HL-60 (cell line): ENCODE data around the gene C12orf60.
A peak's percentile ranks its signal among the peaks of the same experiment; 100 is the strongest.
"Not testable (repeated sequence)": the region's sequence is repeated elsewhere in the genome, so short reads cannot be mapped to it uniquely, and the experiment has no call there.

ENCODE experiments used
- DNase-seq, 2 experiments: peaks; one replicate each; pipeline ENCODE4 v3.0.0-alpha.2; 2010 to 2020; ENCODE audit warnings: low read depth in 1 of 2, low spot score in 1 of 2
- H3K27ac ChIP-seq: fragments of 250-450 bp; sonication (Bioruptor Pico); replicated peaks from 2 replicates; pipeline ENCODE4 v1.5.1; 2020; ENCODE audit warnings: mild to moderate bottlenecking, moderate library complexity
- H3K27me3 ChIP-seq: fragments of 250-450 bp; sonication (Bioruptor Pico); 2 replicates; pipeline ENCODE4 v1.5.1; 2021; ENCODE audit warnings: mild to moderate bottlenecking, moderate library complexity; ENCODE audit not compliant: insufficient read depth, poor library complexity, severe bottlenecking
- H3K4me3 ChIP-seq: replicated peaks from 2 replicates; pipeline ENCODE4 v1.5.1; 2011; ENCODE audit warnings: mild to moderate bottlenecking, control low read depth, low read length; ENCODE audit not compliant: insufficient read depth
- GABPA ChIP-seq: IDR thresholded peaks from 2 replicates; pipeline ENCODE4 v1.6.1; 2012; ENCODE audit warnings: low read depth
- POLR2AphosphoS5 ChIP-seq: IDR thresholded peaks from 2 replicates; pipeline ENCODE4 v1.6.1; 2012; ENCODE audit warnings: low read depth
- SPI1 ChIP-seq: IDR thresholded peaks from 2 replicates; pipeline ENCODE4 v1.6.1; 2012; ENCODE audit warnings: low read depth, mild to moderate bottlenecking, borderline replicate concordance
- long read RNA-seq: library from polyadenylated mRNA; unstranded; transcript quantifications from one replicate; pipeline ENCODE4 v2.0.0, GENCODE V29; 2020
- TF ChIP-seq, protein P1 (sequence below): IDR thresholded peaks from one replicate; pipeline ENCODE4 v1.5.1; 2011; ENCODE audit warnings: low read length, control low read depth, inconsistent platforms; ENCODE audit not compliant: insufficient read depth
- TF ChIP-seq, protein P2 (sequence below): IDR thresholded peaks from 2 replicates; pipeline ENCODE4 v1.6.1; 2012; ENCODE audit warnings: low read depth; ENCODE audit not compliant: insufficient replicate concordance

Gene C12orf60, protein sequence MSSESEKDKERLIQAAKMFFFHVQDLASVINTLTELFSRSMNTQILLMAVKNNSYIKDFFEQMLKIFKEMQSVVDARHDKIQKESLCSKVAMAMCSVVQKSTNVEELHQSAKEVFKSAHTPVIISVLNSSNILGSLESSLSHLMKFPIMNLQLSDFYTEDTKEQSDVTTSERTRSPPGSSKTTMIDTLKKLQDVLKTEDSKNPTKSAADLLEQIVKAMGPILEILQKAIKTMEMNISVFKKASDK
- long read RNA-seq, partial matches to known transcripts: 0 of 6 reads
- long read RNA-seq, other reads (novel, unspliced or antisense): 1 of 6 reads

DNA sequence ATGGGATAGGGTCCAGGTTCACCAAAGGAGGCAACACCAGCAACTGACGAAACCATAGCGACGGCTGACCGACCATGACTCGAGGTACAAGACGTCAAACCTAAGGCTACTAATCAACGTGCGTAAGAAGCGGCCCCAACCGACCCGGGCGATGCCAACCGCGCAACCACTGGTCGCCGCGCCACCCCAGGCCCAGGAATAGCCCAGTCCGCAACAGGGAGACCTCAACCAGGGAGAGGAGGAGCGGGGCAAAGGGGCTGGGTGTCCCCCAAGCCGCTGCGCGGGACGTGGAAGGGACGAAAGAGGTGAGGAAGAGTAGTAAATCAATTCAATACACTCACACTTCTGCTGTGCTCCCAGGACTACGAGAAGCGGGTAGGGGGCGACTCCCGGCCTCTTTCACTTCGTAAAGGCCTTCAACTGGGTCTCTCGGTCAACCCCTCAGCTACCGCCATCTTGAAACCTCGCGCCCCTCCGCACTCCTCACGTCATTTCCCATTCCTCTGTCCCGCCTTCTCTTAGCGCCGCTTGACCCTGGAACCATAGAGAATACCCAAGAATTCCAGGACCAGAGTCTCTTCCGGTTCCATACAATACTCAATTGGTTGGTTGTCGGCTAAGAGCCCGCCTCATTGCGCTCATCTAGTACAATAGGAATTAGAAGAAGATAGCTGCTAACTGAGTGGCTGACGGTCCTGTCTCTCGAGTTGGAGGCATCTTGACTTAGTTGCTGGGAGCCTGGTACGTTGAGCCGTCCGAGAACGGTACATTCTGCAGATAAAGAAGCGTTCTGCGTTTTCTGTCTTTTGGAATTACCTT, at the start of gene C12orf60, which contains the start of gene WBP11:
C12orf60 (plus strand) TSS at position 660 of the 819 bp plus-strand sequence. CDS start 19,266 bp downstream, outside the sequence.
WBP11 (minus strand) TSS at position 468 of the 819 bp plus-strand sequence. CDS start 2,095 bp downstream, outside the sequence.
- peak within 1 kb of the TSS; percentile 89 for H3K27ac ChIP-seq
- H3K27me3 ChIP-seq: no peaks in the 10 kb centered on the region
- TF ChIP-seq POLR2AphosphoS5: peak; percentile 66
- TF ChIP-seq, protein P1, sequence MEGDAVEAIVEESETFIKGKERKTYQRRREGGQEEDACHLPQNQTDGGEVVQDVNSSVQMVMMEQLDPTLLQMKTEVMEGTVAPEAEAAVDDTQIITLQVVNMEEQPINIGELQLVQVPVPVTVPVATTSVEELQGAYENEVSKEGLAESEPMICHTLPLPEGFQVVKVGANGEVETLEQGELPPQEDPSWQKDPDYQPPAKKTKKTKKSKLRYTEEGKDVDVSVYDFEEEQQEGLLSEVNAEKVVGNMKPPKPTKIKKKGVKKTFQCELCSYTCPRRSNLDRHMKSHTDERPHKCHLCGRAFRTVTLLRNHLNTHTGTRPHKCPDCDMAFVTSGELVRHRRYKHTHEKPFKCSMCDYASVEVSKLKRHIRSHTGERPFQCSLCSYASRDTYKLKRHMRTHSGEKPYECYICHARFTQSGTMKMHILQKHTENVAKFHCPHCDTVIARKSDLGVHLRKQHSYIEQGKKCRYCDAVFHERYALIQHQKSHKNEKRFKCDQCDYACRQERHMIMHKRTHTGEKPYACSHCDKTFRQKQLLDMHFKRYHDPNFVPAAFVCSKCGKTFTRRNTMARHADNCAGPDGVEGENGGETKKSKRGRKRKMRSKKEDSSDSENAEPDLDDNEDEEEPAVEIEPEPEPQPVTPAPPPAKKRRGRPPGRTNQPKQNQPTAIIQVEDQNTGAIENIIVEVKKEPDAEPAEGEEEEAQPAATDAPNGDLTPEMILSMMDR: no peak
- TF ChIP-seq SPI1: peak; percentile 12; the same call in 1 of the 2 replicates
- TF ChIP-seq, protein P2, sequence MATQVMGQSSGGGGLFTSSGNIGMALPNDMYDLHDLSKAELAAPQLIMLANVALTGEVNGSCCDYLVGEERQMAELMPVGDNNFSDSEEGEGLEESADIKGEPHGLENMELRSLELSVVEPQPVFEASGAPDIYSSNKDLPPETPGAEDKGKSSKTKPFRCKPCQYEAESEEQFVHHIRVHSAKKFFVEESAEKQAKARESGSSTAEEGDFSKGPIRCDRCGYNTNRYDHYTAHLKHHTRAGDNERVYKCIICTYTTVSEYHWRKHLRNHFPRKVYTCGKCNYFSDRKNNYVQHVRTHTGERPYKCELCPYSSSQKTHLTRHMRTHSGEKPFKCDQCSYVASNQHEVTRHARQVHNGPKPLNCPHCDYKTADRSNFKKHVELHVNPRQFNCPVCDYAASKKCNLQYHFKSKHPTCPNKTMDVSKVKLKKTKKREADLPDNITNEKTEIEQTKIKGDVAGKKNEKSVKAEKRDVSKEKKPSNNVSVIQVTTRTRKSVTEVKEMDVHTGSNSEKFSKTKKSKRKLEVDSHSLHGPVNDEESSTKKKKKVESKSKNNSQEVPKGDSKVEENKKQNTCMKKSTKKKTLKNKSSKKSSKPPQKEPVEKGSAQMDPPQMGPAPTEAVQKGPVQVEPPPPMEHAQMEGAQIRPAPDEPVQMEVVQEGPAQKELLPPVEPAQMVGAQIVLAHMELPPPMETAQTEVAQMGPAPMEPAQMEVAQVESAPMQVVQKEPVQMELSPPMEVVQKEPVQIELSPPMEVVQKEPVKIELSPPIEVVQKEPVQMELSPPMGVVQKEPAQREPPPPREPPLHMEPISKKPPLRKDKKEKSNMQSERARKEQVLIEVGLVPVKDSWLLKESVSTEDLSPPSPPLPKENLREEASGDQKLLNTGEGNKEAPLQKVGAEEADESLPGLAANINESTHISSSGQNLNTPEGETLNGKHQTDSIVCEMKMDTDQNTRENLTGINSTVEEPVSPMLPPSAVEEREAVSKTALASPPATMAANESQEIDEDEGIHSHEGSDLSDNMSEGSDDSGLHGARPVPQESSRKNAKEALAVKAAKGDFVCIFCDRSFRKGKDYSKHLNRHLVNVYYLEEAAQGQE: peak; percentile 56
- TF ChIP-seq GABPA: peak; percentile 93
- H3K4me3 ChIP-seq: peak within 1 kb of the TSS; percentile 79
- peak; percentile 91 to 98 for DNase-seq

DNA sequence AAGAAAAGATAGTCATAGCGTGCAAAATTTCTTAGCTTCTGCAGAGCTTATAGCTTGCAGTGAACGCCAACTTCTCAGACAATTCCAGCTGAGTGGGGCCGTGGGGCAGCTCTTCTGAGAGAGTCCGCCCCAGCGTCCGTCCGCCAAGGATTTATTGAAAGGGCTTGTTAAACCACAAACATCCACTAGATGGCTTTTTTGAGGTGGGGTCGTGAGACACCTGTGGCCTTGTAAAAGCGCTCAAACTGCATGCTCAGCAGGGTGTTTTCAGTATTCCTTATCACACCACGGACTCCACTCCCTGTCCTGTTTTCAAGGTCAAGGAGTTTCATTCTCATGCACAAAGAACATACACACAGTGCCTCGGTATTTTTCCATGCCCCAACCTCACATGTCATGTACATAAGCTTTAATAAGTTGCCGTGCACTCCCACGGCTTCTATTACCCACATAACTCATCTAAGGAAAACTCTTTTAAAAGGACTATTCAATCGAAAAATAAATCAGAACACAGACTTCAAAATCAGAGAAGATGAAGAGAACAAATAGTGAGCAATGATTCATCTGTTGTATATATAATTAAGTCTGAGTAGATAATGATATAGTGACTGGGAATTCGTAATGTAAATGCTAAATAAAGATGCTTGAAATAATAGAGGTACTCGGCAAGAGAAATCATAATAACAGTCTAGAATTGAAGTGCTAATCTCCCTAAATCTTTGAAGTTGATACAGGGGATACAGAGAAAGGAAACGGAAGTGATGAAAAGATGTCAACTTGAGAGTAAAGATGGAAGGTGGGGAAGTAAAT, 46.9 kb upstream of the C12orf60 start:
- DNase-seq: no peak
- TF ChIP-seq SPI1: no peak
- TF ChIP-seq, protein P1: no peak
- no peak for TF ChIP-seq GABPA
- no peak for TF ChIP-seq POLR2AphosphoS5
- TF ChIP-seq, protein P2: no peak
- Histone ChIP-seq H3K4me3 (no peak overlapping the region), H3K27me3 (no peaks in the 10 kb centered on the region), H3K27ac (no peak overlapping the region)

DNA sequence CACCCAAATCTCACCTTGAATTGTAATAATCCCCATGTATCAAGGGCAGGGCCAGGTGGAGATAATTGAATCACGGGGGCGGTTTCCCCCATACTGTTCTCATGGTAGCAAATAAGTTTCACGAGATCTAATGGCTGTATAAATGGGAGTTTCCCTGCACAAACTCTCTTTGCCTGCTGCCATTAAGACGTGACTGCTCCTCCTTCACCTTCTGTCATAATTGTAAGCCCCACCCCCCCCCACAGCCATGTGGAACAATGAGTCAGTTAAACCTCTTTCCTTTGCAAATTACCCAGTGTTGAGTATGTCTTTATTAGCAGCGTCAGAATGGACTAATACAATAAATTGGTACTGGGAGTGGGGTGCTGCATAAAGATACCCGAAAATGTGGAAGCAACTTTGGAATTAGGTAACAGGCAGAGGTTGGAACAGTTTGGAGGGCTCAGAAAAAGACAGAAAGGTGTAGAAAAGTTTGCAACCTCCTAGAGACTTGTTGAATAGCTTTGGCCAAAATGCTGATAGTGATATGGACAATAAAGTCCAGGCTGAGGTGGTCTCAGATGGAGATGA, 43.7 kb upstream of the C12orf60 start:
- not testable (repeated sequence) for H3K27ac ChIP-seq, H3K27me3 ChIP-seq, H3K4me3 ChIP-seq, DNase-seq
